ENCODE results near the gene IL17REL.

DNA sequence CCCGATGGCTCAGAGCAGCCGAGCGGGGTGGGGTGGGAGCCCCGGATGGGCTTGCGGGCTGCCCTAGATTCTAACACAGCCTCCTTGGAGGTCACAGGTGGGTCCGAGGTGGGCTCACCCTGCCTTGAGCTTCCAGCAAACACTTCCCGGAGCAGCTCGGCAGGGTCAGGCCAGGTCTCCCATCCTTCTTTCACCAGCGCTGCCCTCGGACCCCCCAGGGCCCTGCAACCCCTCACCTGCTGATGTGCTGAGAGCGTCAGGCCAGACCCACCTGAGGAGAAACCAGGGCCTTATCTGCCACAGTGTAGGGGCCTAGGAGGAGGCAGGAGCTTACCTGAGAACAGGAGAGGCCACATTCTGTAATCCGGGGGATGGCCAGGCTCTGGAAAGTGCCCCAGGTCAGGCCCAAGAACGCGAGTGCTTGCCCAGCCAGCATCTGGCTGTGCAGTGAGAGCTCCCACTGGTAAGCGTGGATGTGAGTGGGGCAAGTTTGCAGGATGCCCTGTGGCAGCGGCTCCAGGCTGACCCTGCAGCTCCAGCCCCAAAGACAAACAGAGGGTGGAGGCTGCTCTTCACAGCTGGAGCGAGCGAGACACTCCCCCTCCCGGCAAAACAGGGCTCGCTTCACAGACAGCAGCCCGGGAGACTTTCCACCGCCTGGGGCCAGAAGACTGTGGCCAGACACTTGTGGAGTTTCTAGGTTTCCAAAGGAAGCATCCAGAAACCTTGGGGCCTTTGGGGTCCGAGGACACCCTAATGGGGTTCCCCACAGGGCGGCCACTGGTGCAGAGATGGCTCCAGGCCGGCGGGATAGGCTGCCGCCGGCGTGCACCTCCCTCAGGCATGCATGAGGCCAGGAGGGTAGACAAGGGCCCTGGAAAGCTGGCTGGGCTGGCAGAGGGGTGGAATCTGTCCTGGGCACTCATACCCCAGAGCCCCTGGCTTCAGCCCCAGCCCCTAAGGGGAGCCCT, at the start of gene IL17REL:
- TF ChIP-seq JUN (CRISPR knock-in tag; IDR thresholded peaks at IDR 0.05), result no peak
- no peak for TF ChIP-seq ZNF121 (CRISPR knock-in tag; IDR thresholded peaks at IDR 0.05)
- no peak for TF ChIP-seq CREB1 (CRISPR knock-in tag; IDR thresholded peaks at IDR 0.05)

Data from WTC11 (cell line).